ENCODE data around the gene ADARB2.

DNA sequence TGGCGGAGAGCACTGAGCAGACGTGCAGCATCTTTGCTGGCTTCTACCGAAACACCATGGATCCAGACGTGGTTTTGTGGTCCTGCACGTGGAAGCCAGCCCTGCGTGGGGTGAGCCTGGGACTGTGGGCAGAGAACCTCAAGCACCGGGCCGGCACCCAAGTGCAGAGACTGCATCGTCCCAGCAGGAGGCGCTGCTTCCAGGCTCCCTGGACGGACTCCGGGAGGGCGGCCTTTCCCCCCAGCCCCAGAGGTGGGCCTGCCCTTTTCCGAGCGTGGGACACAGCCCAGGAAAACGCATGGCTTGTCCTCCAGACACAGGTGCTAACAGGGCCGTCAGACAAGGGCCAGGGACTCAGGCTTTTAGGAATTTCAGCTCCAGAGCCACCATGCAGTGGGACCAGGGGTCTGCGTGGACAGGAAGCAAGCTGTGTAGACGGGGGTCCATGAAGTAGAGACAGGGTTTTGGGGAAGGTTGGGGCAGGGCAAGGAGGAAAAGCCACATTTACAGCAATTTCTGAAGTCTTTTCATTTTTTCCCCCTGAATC is 377.2 kb downstream of the ADARB2 start:
- TF ChIP-seq, protein P1, sequence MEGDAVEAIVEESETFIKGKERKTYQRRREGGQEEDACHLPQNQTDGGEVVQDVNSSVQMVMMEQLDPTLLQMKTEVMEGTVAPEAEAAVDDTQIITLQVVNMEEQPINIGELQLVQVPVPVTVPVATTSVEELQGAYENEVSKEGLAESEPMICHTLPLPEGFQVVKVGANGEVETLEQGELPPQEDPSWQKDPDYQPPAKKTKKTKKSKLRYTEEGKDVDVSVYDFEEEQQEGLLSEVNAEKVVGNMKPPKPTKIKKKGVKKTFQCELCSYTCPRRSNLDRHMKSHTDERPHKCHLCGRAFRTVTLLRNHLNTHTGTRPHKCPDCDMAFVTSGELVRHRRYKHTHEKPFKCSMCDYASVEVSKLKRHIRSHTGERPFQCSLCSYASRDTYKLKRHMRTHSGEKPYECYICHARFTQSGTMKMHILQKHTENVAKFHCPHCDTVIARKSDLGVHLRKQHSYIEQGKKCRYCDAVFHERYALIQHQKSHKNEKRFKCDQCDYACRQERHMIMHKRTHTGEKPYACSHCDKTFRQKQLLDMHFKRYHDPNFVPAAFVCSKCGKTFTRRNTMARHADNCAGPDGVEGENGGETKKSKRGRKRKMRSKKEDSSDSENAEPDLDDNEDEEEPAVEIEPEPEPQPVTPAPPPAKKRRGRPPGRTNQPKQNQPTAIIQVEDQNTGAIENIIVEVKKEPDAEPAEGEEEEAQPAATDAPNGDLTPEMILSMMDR (IDR thresholded peaks at IDR 0.05) = no peak
- no peak for TF ChIP-seq POLR2A (IDR thresholded peaks at IDR 0.05)
